Calu3 (cell line): ENCODE data around the gene CASP6. TPM values are rescaled to one million over a fixed set of nuclear protein-coding genes. Genes with fewer than 3 reads are reported as not detected.

Experiments used
- BruUV-seq: library from RNA; stranded (reverse); fragments of 400-500 nt; replicated peaks from 2 replicates; lab custom pipeline; 2021; lab: Mats Ljungman, UMichigan
- CTCF ChIA-PET: fragments of 300-600 bp; sonication (Branson Sonifier 250); formaldehyde crosslinking; loops from one replicate; lab custom pipeline; 2022; ENCODE audit warnings: antibody characterized with exemption; lab: Charles Lee
- DNase-seq: peaks from one replicate; pipeline ENCODE4 v3.0.0; 2022
- H3K27ac Mint-ChIP-seq: one replicate; pipeline ENCODE4 v1.8.0; 2022; ENCODE audit warnings: mixed read lengths; ENCODE audit not compliant: unreplicated experiment
- H3K27me3 Mint-ChIP-seq: one replicate; pipeline ENCODE4 v1.8.0; 2022; ENCODE audit warnings: mixed read lengths; ENCODE audit not compliant: unreplicated experiment
- H3K36me3 Mint-ChIP-seq: one replicate; pipeline ENCODE4 v1.8.0; 2022; ENCODE audit warnings: mild to moderate bottlenecking, moderate library complexity, mixed read lengths; ENCODE audit not compliant: insufficient read depth, unreplicated experiment
- H3K4me1 Mint-ChIP-seq: one replicate; pipeline ENCODE4 v1.8.0; 2022; ENCODE audit warnings: mild to moderate bottlenecking, low read depth, mixed read lengths; ENCODE audit not compliant: unreplicated experiment
- H3K4me3 Mint-ChIP-seq: one replicate; pipeline ENCODE4 v1.8.0; 2022; ENCODE audit warnings: mild to moderate bottlenecking, low read depth, moderate library complexity, mixed read lengths; ENCODE audit not compliant: unreplicated experiment
- H3K9me3 Mint-ChIP-seq: one replicate; pipeline ENCODE4 v1.8.0; 2022; ENCODE audit warnings: low read depth, mixed read lengths; ENCODE audit not compliant: unreplicated experiment
- intact Hi-C: fragments of 100-400 bp; cut with micrococcal nuclease; formaldehyde crosslinking; loops from one replicate; pipeline ENCODE4 v1.10.0; 2022; ENCODE audit not compliant: unreplicated experiment
- total RNA-seq: library from RNA; stranded (reverse); gene quantifications from 2 replicates; pipeline ENCODE4 v1.2.3, GENCODE V29; 2022
- TF ChIP-seq, protein P1 (sequence below): fragments of 200-600 bp; IDR thresholded peaks from one replicate; pipeline ENCODE4 v1.8.0; 2022; ENCODE audit warnings: antibody characterized with exemption; ENCODE audit not compliant: unreplicated experiment

Gene CASP6
- total RNA-seq, 1 experiment from 2014 or later: 22.3 TPM

DNA sequence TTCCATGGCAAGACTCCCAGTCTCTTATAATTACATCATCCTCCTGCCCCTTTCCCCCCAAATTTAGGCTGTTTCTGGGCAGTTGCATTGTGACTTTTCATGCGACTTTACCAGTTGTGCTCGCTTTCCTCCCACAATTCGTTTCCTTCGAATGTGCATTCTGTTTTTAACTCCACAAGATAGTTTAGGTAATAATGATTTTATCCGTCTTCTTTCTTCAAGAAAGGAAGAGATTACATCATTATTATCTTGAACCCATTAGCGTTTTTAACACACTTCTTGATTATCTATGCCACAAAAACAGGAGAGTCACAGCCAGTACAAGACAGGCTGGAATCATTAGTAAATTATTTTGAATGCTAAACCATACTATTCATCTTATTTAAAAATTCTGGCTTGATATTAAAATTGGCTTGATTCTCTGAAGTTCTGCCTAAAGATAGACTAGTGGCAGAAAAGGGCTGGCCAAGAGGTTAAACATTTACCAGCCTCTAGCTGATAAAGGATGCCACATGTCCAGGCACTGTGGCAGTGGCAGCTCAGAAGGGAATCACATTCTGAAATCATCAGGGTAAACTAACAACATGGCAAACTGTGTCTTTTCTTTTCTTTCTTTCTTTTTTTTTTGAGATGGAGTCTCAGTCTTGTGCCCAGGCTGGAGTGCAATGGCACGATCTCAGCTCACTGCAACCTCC, 46.3 kb upstream of the CASP6 start:
- DNase-seq: no peak
- CTCF ChIA-PET: no interaction called here
- Mint-ChIP-seq H3K36me3 (peaks cover 5% of the 10 kb centered on the region), H3K9me3 (no peaks in the 10 kb centered on the region), H3K27ac (no peak overlapping the region), H3K4me3 (no peak overlapping the region), H3K4me1 (no peaks in the 10 kb centered on the region), H3K27me3 (no peaks in the 10 kb centered on the region)
- intact Hi-C loops: no loop called here
- TF ChIP-seq, protein P1, sequence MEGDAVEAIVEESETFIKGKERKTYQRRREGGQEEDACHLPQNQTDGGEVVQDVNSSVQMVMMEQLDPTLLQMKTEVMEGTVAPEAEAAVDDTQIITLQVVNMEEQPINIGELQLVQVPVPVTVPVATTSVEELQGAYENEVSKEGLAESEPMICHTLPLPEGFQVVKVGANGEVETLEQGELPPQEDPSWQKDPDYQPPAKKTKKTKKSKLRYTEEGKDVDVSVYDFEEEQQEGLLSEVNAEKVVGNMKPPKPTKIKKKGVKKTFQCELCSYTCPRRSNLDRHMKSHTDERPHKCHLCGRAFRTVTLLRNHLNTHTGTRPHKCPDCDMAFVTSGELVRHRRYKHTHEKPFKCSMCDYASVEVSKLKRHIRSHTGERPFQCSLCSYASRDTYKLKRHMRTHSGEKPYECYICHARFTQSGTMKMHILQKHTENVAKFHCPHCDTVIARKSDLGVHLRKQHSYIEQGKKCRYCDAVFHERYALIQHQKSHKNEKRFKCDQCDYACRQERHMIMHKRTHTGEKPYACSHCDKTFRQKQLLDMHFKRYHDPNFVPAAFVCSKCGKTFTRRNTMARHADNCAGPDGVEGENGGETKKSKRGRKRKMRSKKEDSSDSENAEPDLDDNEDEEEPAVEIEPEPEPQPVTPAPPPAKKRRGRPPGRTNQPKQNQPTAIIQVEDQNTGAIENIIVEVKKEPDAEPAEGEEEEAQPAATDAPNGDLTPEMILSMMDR: no peak
- BruUV-seq: no TSS peak

DNA sequence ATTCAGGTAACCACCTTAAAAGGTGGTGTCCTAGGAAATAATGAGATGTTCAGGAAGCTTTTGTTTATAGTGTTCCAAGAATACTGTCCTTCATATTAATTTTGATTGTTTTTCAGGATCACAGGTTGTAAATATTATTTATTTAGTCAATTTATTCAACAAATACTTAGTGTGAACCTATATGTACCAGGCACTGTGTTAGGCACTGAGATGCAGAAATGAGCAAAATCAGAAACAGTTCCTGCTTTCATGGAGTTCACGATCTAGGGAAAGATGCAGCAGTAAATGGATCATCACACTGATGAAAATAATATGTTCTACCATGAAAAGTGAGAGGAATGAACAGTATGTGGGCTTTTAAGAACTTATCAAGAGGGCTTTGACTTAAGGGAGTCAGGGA, 44.9 kb upstream of the CASP6 start:
- intact Hi-C loops: no loop called here
- Mint-ChIP-seq H3K4me1 (no peaks in the 10 kb centered on the region), H3K9me3 (no peaks in the 10 kb centered on the region), H3K36me3 (no peaks in the 10 kb centered on the region), H3K4me3 (no peak overlapping the region), H3K27me3 (no peaks in the 10 kb centered on the region), H3K27ac (no peak overlapping the region)
- DNase-seq: no peak
- TF ChIP-seq, protein P1: no peak
- CTCF ChIA-PET: no interaction called here
- no TSS peak for BruUV-seq

DNA sequence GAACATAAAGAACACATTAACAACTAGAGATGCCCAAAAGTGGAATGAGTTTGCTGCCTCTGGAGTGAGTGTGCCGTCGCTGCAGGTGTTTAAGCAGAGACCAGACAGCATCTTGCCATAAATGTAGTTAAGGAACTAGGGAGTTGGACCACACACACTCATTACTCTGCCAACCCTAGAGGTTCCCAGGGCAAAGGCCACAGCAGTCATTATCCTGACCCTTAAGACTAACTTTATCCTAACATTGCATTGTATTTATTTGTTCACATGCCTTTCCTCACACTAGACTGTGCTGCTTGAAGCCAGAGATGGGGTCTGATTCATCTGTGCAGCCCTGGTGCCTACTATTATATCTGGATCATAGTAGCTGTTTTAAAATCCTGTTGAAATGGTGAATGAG, 43.5 kb upstream of the CASP6 start:
- TF ChIP-seq, protein P1: no peak
- no peak for DNase-seq
- no peaks in the 10 kb centered on the region for H3K36me3 Mint-ChIP-seq
- CTCF ChIA-PET: interaction anchor here (0.7 kb wide), 1 partner anchor 782 kb away, joined by 3 read pairs; no protein-coding TSS in a partner anchor
- intact Hi-C loops: no loop called here
- H3K4me3 Mint-ChIP-seq: no peak overlapping the region
- H3K9me3 Mint-ChIP-seq: no peaks in the 10 kb centered on the region
- BruUV-seq: no TSS peak
- H3K27me3 Mint-ChIP-seq: no peaks in the 10 kb centered on the region
- H3K27ac Mint-ChIP-seq: no peak overlapping the region
- no peaks in the 10 kb centered on the region for H3K4me1 Mint-ChIP-seq

DNA sequence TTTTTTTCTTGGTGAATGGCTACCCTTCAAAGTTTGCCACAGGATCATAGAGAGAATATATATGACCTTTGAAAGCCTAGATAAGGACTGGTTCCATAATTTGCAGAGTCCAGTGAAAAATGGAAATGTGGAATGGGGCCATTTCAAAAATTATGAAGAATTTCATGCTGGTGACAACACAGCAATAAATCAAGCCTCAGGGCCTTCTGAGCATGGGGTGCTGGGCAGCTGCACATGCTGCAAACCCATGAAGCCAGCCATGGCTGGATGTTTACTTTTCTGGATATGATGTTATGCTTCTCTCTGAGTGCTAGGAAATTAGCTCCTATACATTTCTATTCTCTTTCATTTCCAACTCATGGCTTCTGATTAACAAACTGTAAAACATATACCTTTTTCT, 42.6 kb upstream of the CASP6 start:
- H3K27ac Mint-ChIP-seq: no peak overlapping the region

More for the DNA sequence above, 42.6 kb upstream of the CASP6 start:
- Mint-ChIP-seq H3K27me3 (no peaks in the 10 kb centered on the region), H3K36me3 (no peaks in the 10 kb centered on the region), H3K9me3 (no peaks in the 10 kb centered on the region), H3K4me3 (no peak overlapping the region), H3K4me1 (no peaks in the 10 kb centered on the region)
- CTCF ChIA-PET: no interaction called here
- TF ChIP-seq, protein P1: no peak
- no TSS peak for BruUV-seq
- intact Hi-C loops: no loop called here
- DNase-seq: no peak
